ENCODE measurements around the gene SLC13A4.

SLC13A4 gene

GRCh38 chr7:135716677-135717238 is 11.2 kb downstream of the SLC13A4 start:
- Mint-ChIP-seq H3K27me3 (peaks cover 9% of the 10 kb centered on the region), H3K36me3 (ENCODE audit: low read depth) (no peaks in the 10 kb centered on the region), H3K9me3 (no peaks in the 10 kb centered on the region), H3K4me1 (ENCODE audit: low read depth) (no peaks in the 10 kb centered on the region), H3K4me3 (no peak overlapping the region), H3K27ac (no peak overlapping the region)

- no peaks in the 10 kb centered on the region for H3K4me1 Mint-ChIP-seq (ENCODE audit: low read depth)
- H3K4me3 Mint-ChIP-seq, result no peak overlapping the region
- no peaks in the 10 kb centered on the region for H3K9me3 Mint-ChIP-seq
- no peak overlapping the region for H3K27ac Mint-ChIP-seq
- H3K27me3 Mint-ChIP-seq, result peaks cover 9% of the 10 kb centered on the region
- H3K36me3 Mint-ChIP-seq (ENCODE audit: low read depth), result no peaks in the 10 kb centered on the region
Measured at GRCh38 chr7:135715673-135716072, 12.3 kb downstream of the SLC13A4 start.

GRCh38 chr7:135715055-135715522 is 12.9 kb downstream of the SLC13A4 start:
- peaks cover 9% of the 10 kb centered on the region for H3K27me3 Mint-ChIP-seq
- no peak overlapping the region for H3K4me3 Mint-ChIP-seq
- no peaks in the 10 kb centered on the region for H3K36me3 Mint-ChIP-seq (ENCODE audit: low read depth)
- H3K9me3 Mint-ChIP-seq, result no peaks in the 10 kb centered on the region
- H3K27ac Mint-ChIP-seq, result no peak overlapping the region
- no peaks in the 10 kb centered on the region for H3K4me1 Mint-ChIP-seq (ENCODE audit: low read depth)

GRCh38 chr7:135714534-135715009 is 13.4 kb downstream of the SLC13A4 start:
- Mint-ChIP-seq H3K9me3 (no peaks in the 10 kb centered on the region), H3K4me3 (no peak overlapping the region), H3K27ac (no peak overlapping the region), H3K27me3 (peaks cover 6% of the 10 kb centered on the region), H3K36me3 (ENCODE audit: low read depth) (no peaks in the 10 kb centered on the region), H3K4me1 (ENCODE audit: low read depth) (no peaks in the 10 kb centered on the region)

- Mint-ChIP-seq H3K4me1 (ENCODE audit: low read depth) (no peaks in the 10 kb centered on the region), H3K36me3 (ENCODE audit: low read depth) (no peaks in the 10 kb centered on the region), H3K27ac (no peak overlapping the region), H3K27me3 (peaks cover 6% of the 10 kb centered on the region), H3K9me3 (no peaks in the 10 kb centered on the region), H3K4me3 (no peak overlapping the region)
Measured at GRCh38 chr7:135713836-135714470, 14.0 kb downstream of the SLC13A4 start.

- no peak overlapping the region for H3K27ac Mint-ChIP-seq
- H3K4me3 Mint-ChIP-seq, result no peak overlapping the region
- H3K36me3 Mint-ChIP-seq (ENCODE audit: low read depth), result no peaks in the 10 kb centered on the region
- no peaks in the 10 kb centered on the region for H3K4me1 Mint-ChIP-seq (ENCODE audit: low read depth)
- H3K9me3 Mint-ChIP-seq, result no peaks in the 10 kb centered on the region
- H3K27me3 Mint-ChIP-seq, result no peaks in the 10 kb centered on the region
Measured at GRCh38 chr7:135712796-135713195, 15.2 kb downstream of the SLC13A4 start.

GRCh38 chr7:135712182-135712782 is 15.7 kb downstream of the SLC13A4 start:
- Mint-ChIP-seq H3K36me3 (ENCODE audit: low read depth) (no peaks in the 10 kb centered on the region), H3K9me3 (no peaks in the 10 kb centered on the region), H3K4me1 (ENCODE audit: low read depth) (no peaks in the 10 kb centered on the region), H3K27me3 (no peaks in the 10 kb centered on the region), H3K27ac (no peak overlapping the region), H3K4me3 (no peak overlapping the region)

GRCh38 chr7:135711139-135711469 is 16.9 kb downstream of the SLC13A4 start:
- Mint-ChIP-seq H3K36me3 (ENCODE audit: low read depth) (no peaks in the 10 kb centered on the region), H3K27ac (no peak overlapping the region), H3K9me3 (no peaks in the 10 kb centered on the region), H3K27me3 (no peaks in the 10 kb centered on the region), H3K4me3 (no peak overlapping the region), H3K4me1 (ENCODE audit: low read depth) (no peaks in the 10 kb centered on the region)

- no peak overlapping the region for H3K27ac Mint-ChIP-seq
- H3K4me1 Mint-ChIP-seq (ENCODE audit: low read depth), result no peaks in the 10 kb centered on the region
- no peaks in the 10 kb centered on the region for H3K27me3 Mint-ChIP-seq
- no peak overlapping the region for H3K4me3 Mint-ChIP-seq
- H3K9me3 Mint-ChIP-seq, result no peaks in the 10 kb centered on the region
- H3K36me3 Mint-ChIP-seq (ENCODE audit: low read depth), result no peaks in the 10 kb centered on the region
Measured at GRCh38 chr7:135710417-135711138, 17.4 kb downstream of the SLC13A4 start.

- no peak overlapping the region for H3K4me3 Mint-ChIP-seq
- H3K36me3 Mint-ChIP-seq (ENCODE audit: low read depth), result no peaks in the 10 kb centered on the region
- H3K27ac Mint-ChIP-seq, result no peak overlapping the region
- no peaks in the 10 kb centered on the region for H3K27me3 Mint-ChIP-seq
- H3K9me3 Mint-ChIP-seq, result no peaks in the 10 kb centered on the region
- H3K4me1 Mint-ChIP-seq (ENCODE audit: low read depth), result no peaks in the 10 kb centered on the region
Measured at GRCh38 chr7:135709508-135709907, 18.5 kb downstream of the SLC13A4 start.

- H3K9me3 Mint-ChIP-seq, result no peaks in the 10 kb centered on the region
- no peak overlapping the region for H3K4me3 Mint-ChIP-seq
- no peaks in the 10 kb centered on the region for H3K4me1 Mint-ChIP-seq (ENCODE audit: low read depth)
- H3K36me3 Mint-ChIP-seq (ENCODE audit: low read depth), result no peaks in the 10 kb centered on the region
- no peaks in the 10 kb centered on the region for H3K27me3 Mint-ChIP-seq
- H3K27ac Mint-ChIP-seq, result no peak overlapping the region
Measured at GRCh38 chr7:135708041-135708440, 19.9 kb downstream of the SLC13A4 start.

- Mint-ChIP-seq H3K4me3 (no peak overlapping the region), H3K27me3 (no peaks in the 10 kb centered on the region), H3K4me1 (ENCODE audit: low read depth) (no peaks in the 10 kb centered on the region), H3K9me3 (no peaks in the 10 kb centered on the region), H3K27ac (no peak overlapping the region), H3K36me3 (ENCODE audit: low read depth) (no peaks in the 10 kb centered on the region)
Measured at GRCh38 chr7:135707570-135707966, 20.4 kb downstream of the SLC13A4 start.

GRCh38 chr7:135706858-135707569 is 21.0 kb downstream of the SLC13A4 start:
- H3K27me3 Mint-ChIP-seq, result no peaks in the 10 kb centered on the region
- H3K27ac Mint-ChIP-seq, result no peak overlapping the region
- H3K9me3 Mint-ChIP-seq, result no peaks in the 10 kb centered on the region
- H3K36me3 Mint-ChIP-seq (ENCODE audit: low read depth), result no peaks in the 10 kb centered on the region
- no peak overlapping the region for H3K4me3 Mint-ChIP-seq
- H3K4me1 Mint-ChIP-seq (ENCODE audit: low read depth), result no peaks in the 10 kb centered on the region

GRCh38 chr7:135706038-135706742 is 21.8 kb downstream of the SLC13A4 start:
- no peaks in the 10 kb centered on the region for H3K27me3 Mint-ChIP-seq

More at GRCh38 chr7:135706038-135706742, 21.8 kb downstream of the SLC13A4 start:
- Mint-ChIP-seq H3K4me3 (no peak overlapping the region), H3K36me3 (ENCODE audit: low read depth) (no peaks in the 10 kb centered on the region), H3K9me3 (no peaks in the 10 kb centered on the region), H3K27ac (no peak overlapping the region), H3K4me1 (ENCODE audit: low read depth) (no peaks in the 10 kb centered on the region)

Data from stimulated activated naive CD8-positive, alpha-beta T cell treated with anti-CD3 and anti-CD28 coated beads, Interleukin-15, Interleukin-2, amounts not matched to agents 100 ng/mL and 50 ng/mL, for 24 hours (primary cell).